CD8-positive, alpha-beta memory T cell (primary cell): Measurements from ENCODE around the gene PSD. TPM values are rescaled to one million over a fixed set of nuclear protein-coding genes. Genes with fewer than 3 reads are reported as not detected.
"Not testable (repeated sequence)": the region's sequence is repeated elsewhere in the genome, so short reads cannot be mapped to it uniquely, and the experiment has no call there.

Experiments
- CTCF ChIA-PET: fragments of 350-600 bp; sonication (Branson Sonifier 250); formaldehyde crosslinking; loops from one replicate; lab custom pipeline; 2021; ENCODE audit warnings: antibody characterized with exemption; lab: Charles Lee
- POLR2A ChIA-PET: fragments of 350-600 bp; sonication (Branson Sonifier 250); formaldehyde crosslinking; loops from one replicate; lab custom pipeline; 2021; ENCODE audit warnings: antibody characterized with exemption; lab: Charles Lee
- DNase-seq, 5 donors: peaks; one replicate each; pipeline versions ENCODE4 v3.0.0 to v3.0.0-alpha.2; 2020 to 2022; ENCODE audit warnings: mixed read lengths in 1 of 5
- H3K27ac ChIP-seq: one replicate; pipeline ENCODE4 v1.7.0; 2013; ENCODE audit warnings: low read depth, mild to moderate bottlenecking, low read length, moderate library complexity
- H3K27me3 ChIP-seq: 2 replicates; pipeline ENCODE4 v1.7.0; 2013; ENCODE audit warnings: low read length, mild to moderate bottlenecking; ENCODE audit not compliant: insufficient read depth, poor library complexity, severe bottlenecking
- H3K36me3 ChIP-seq: 2 replicates; pipeline ENCODE4 v1.7.0; 2013; ENCODE audit warnings: mild to moderate bottlenecking, low read length, moderate library complexity; ENCODE audit not compliant: insufficient read depth
- H3K4me1 ChIP-seq: 2 replicates; pipeline ENCODE4 v1.7.0; 2013; ENCODE audit warnings: mild to moderate bottlenecking, low read length, moderate library complexity; ENCODE audit not compliant: insufficient read depth
- H3K4me3 ChIP-seq: 2 replicates; pipeline ENCODE4 v1.7.0; 2013; ENCODE audit warnings: mild to moderate bottlenecking, low read length
- H3K9me3 ChIP-seq: 2 replicates; pipeline ENCODE4 v1.7.0; 2013; ENCODE audit warnings: mild to moderate bottlenecking, low read length
- H3K27ac Mint-ChIP-seq, 8 donors: one replicate each; pipeline ENCODE4 v1.8.0; 2020 to 2021; ENCODE audit warnings: mixed read lengths in 8 of 8, mild to moderate bottlenecking in 6 of 8, inconsistent platforms in 3 of 8, moderate library complexity in 3 of 8
- H3K27me3 Mint-ChIP-seq, 2 donors: one replicate each; pipeline ENCODE4 v1.8.0; 2020 to 2021; ENCODE audit warnings: mixed read lengths in 2 of 2, mild to moderate bottlenecking in 1 of 2, moderate library complexity in 1 of 2
- H3K36me3 Mint-ChIP-seq, 3 donors: one replicate each; pipeline ENCODE4 v1.8.0; 2020 to 2021; ENCODE audit warnings: mixed read lengths in 3 of 3, inconsistent platforms in 1 of 3, mild to moderate bottlenecking in 1 of 3
- H3K4me1 Mint-ChIP-seq, 3 donors: one replicate each; pipeline ENCODE4 v1.8.0; 2020 to 2021; ENCODE audit warnings: mixed read lengths in 3 of 3, inconsistent platforms in 1 of 3, mild to moderate bottlenecking in 1 of 3
- H3K4me3 Mint-ChIP-seq, 7 donors: one replicate each; pipeline ENCODE4 v1.8.0; 2020 to 2021; ENCODE audit warnings: mixed read lengths in 7 of 7, mild to moderate bottlenecking in 6 of 7, moderate library complexity in 4 of 7, inconsistent platforms in 2 of 7
- H3K9me3 Mint-ChIP-seq, 5 donors: one replicate each; pipeline ENCODE4 v1.8.0; 2020 to 2022; ENCODE audit warnings: mixed read lengths in 5 of 5, mild to moderate bottlenecking in 3 of 5, moderate library complexity in 2 of 5, inconsistent platforms in 1 of 5
- polyA plus RNA-seq: library from polyadenylated mRNA; unstranded; fragments of 300-500 nt; fragmentation: Illumina TruSeq; gene quantifications from one replicate; pipeline ENCODE4 v1.2.3, GENCODE V29; 2021
- total RNA-seq, 2 experiments: library from RNA; stranded (reverse); gene quantifications; one replicate each; pipeline ENCODE4 v1.2.3, GENCODE V29; 2021

Gene PSD
- total and polyA plus RNA-seq, 3 experiments from 2014 or later = 1.9 to 3.2 (median 2.5) TPM

- peak overlapping the region; percentile 84 to 94 (median 89) for H3K4me3 Mint-ChIP-seq
- peaks cover 0 to 4% of the 10 kb centered on the region in 2 donors for H3K27me3 Mint-ChIP-seq
- Histone ChIP-seq H3K27me3 (no peaks in the 10 kb centered on the region), H3K9me3 (no peaks in the 10 kb centered on the region), H3K4me1 (peaks cover 15% of the 10 kb centered on the region), H3K4me3 (peak overlapping the region; percentile 82), H3K27ac (no peak overlapping the region), H3K36me3 (peaks cover 5% of the 10 kb centered on the region)
- H3K4me1 Mint-ChIP-seq = peaks cover 21 to 29% (median 22%) of the 10 kb centered on the region in 3 donors
- no peaks in the 10 kb centered on the region for H3K9me3 Mint-ChIP-seq
- H3K36me3 Mint-ChIP-seq = peaks cover 0 to 5% (median 2%) of the 10 kb centered on the region in 3 donors
- CTCF ChIA-PET = interaction anchor here (0.7 to 2.8 kb wide), 9 partner anchors 10 to 123 kb away, joined by 3 to 23 read pairs (median 4); partner anchors contain the start of genes ACTR1A, C10orf95 and NFKB2
- H3K27ac Mint-ChIP-seq = peak overlapping the region; percentile 53 to 93 (median 84)
- DNase-seq = no peak
- POLR2A ChIA-PET = interaction anchor here (0.6 to 4.3 kb wide), 6 partner anchors 10 to 125 kb away, joined by 3 to 54 read pairs (median 5); partner anchors contain the start of genes ACTR1A, C10orf95, NFKB2 and SUFU
Measured at GRCh38 chr10:102460836-102461186, 42.2 kb upstream of the PSD start.

DNA sequence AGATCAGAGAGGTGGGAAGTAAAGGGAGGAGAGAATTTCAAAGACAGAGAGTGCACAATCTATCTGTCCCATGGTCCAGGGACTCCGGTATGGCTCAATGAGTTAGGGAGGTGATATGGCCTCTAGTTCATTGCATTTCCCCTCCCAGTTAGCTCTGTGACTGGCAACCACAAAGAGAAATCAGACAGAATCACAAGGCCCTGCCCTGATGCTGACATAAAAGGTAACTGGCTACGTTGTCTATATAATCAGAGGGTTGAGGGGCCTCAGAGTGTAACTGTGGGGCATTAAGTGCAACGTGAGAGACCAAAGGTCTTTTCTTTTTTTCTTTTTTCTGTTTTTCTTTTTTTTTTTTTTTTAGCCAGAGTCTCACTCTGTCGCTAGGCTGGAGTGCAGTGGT is 40.1 kb upstream of the PSD start:
- POLR2A ChIA-PET = interaction anchor here (0.9 kb wide), 1 partner anchor 340 kb away, joined by 4 read pairs; no protein-coding TSS in a partner anchor

DNA sequence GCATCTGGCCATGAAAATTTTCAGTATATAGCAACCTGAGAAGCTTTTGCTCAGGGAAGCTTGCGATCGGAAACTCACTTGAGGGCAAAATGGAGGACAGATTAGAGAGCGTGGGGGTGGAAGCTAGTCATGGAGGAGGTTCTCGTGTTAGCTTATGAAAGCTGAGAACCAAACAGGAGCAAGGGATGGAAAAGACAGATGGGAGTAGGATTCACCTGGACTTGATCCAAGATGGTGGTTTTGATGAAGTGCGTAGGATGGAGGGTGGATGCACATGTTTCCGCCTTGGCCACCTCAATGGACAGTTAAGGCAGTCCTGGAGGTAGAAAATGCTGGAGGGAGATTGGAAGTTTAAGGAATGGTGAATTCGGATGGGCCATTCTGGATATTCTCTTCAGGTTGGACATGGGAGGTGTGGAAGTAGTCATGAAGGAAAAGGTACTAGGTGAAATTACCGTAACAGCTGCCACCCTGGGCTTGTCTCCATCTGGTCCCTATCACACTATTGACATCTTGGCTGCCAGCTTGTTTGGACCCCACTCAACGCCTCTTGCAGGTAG is 39.1 kb upstream of the PSD start:
- Mint-ChIP-seq H3K9me3 (no peaks in the 10 kb centered on the region), H3K36me3 (peaks cover 0 to 19% (median 0%) of the 10 kb centered on the region in 3 donors), H3K27ac (peak overlapping the region in 6 of 8 donors; percentile 15 to 86 (median 32)), H3K4me1 (peaks cover 22 to 29% (median 28%) of the 10 kb centered on the region in 3 donors), H3K27me3 (peaks cover 0 to 4% of the 10 kb centered on the region in 2 donors), H3K4me3 (peak overlapping the region in 1 of 7 donors; percentile 47)
- Histone ChIP-seq H3K27ac (no peak overlapping the region), H3K36me3 (peaks cover 7% of the 10 kb centered on the region), H3K4me3 (no peak overlapping the region), H3K27me3 (no peaks in the 10 kb centered on the region), H3K4me1 (peaks cover 15% of the 10 kb centered on the region), H3K9me3 (no peaks in the 10 kb centered on the region)
- no peak for DNase-seq
- POLR2A ChIA-PET = no interaction called here
- CTCF ChIA-PET = interaction anchor here (0.9 to 1.3 kb wide), 3 partner anchors 21 to 126 kb away, joined by 3 read pairs; no protein-coding TSS in a partner anchor

More for the DNA sequence above, 40.1 kb upstream of the PSD start:
- peaks cover 0 to 13% (median 1%) of the 10 kb centered on the region in 3 donors for H3K36me3 Mint-ChIP-seq
- Histone ChIP-seq H3K9me3 (no peaks in the 10 kb centered on the region), H3K4me3 (no peak overlapping the region), H3K36me3 (peaks cover 5% of the 10 kb centered on the region), H3K27ac (no peak overlapping the region), H3K4me1 (peaks cover 15% of the 10 kb centered on the region), H3K27me3 (no peaks in the 10 kb centered on the region)
- H3K27ac Mint-ChIP-seq = peak overlapping the region in 3 of 8 donors; percentile 22 to 82 (median 80)
- H3K4me3 Mint-ChIP-seq = peak overlapping the region in 1 of 7 donors; percentile 19
- H3K9me3 Mint-ChIP-seq = no peaks in the 10 kb centered on the region
- H3K4me1 Mint-ChIP-seq = peaks cover 20 to 28% (median 22%) of the 10 kb centered on the region in 3 donors
- H3K27me3 Mint-ChIP-seq = peaks cover 0 to 4% of the 10 kb centered on the region in 2 donors
- CTCF ChIA-PET = interaction anchor here (0.9 to 1.3 kb wide), 2 partner anchors 20 to 125 kb away, joined by 3 read pairs; no protein-coding TSS in a partner anchor
- no peak for DNase-seq

GRCh38 chr10:102455893-102456471 is 37.4 kb upstream of the PSD start:
- Mint-ChIP-seq H3K4me3 (no peak overlapping the region), H3K4me1 (peaks cover 15 to 24% (median 23%) of the 10 kb centered on the region in 3 donors), H3K9me3 (no peaks in the 10 kb centered on the region), H3K27ac (peak overlapping the region in 2 of 8 donors; percentile 51 to 72), H3K36me3 (peaks cover 0 to 27% (median 0%) of the 10 kb centered on the region in 3 donors), H3K27me3 (peaks cover 0 to 2% of the 10 kb centered on the region in 2 donors)
- H3K4me3 ChIP-seq = no peak overlapping the region
- H3K36me3 ChIP-seq = peaks cover 9% of the 10 kb centered on the region
- H3K4me1 ChIP-seq = peaks cover 15% of the 10 kb centered on the region
- CTCF ChIA-PET = no interaction called here
- POLR2A ChIA-PET = no interaction called here
- no peaks in the 10 kb centered on the region for H3K9me3 ChIP-seq
- no peaks in the 10 kb centered on the region for H3K27me3 ChIP-seq
- DNase-seq = no peak
- H3K27ac ChIP-seq = peak overlapping the region; percentile 38

DNA sequence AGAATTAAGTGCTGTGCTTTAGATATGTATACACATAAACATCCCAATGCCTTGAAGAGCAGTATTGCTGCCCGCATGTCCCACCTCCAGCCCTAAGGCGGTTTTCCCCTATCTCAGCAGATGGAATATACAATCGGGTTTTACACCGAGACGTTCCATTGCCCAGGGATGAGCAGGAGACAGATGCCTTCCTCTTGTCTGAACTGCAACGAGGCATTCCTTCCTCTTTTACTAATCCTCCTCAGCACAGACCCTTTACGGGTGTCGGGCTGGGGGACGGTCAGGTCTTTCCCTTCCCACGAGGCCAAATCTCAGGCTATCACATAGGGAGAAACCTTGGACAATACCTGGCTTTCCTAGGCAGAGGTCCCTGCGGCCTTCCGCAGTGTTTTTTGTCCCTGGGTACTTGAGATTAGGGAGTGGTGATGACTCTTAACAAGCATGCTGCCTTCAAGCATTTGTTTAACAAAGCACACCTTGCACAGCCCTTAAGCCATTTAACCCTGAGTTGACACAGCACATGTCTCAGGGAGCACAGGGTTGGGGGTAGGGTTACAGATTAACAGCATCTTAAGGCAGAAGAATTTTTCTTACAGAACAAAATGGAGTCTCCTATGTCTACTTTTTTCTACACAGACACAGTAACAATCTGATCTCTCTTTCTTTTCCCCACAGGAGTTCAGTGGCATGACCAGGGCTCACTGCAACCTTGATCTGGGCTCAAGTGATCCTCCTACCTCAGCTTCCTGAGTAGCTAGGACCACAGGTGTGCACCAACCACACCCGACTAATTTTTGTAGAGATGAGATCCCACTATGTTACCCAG is 36.3 kb upstream of the PSD start:
- H3K27me3 ChIP-seq, CTCF ChIA-PET: not testable (repeated sequence)

DNA sequence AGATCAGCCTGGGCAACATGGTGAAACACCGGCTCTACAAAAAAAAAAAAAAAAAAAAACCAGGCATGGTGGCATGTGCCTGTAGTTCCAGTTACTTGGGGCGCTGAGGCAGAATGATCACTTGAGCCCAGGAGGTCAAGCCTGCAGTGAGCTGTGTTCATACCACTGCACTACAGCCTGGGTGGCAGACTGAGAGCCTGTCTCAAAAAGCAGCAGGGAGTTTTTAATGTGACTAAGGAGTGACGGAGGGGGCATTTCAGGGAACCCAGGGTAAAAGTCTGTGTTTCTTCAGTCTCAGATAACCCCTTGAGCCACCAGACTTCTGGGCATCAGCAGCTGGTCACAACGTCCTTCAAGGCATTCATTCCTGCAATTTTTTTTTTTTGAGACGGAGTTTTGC is 34.9 kb upstream of the PSD start:
- CTCF ChIA-PET = interaction anchor here (1.5 to 2.7 kb wide), 3 partner anchors 26 to 55 kb away, joined by 4 to 15 read pairs (median 4); partner anchors contain the start of gene FBXL15
- Histone ChIP-seq H3K36me3 (peaks cover 9% of the 10 kb centered on the region), H3K4me1 (peaks cover 16% of the 10 kb centered on the region), H3K27ac (peak overlapping the region; percentile 1), H3K9me3 (no peaks in the 10 kb centered on the region), H3K27me3 (no peaks in the 10 kb centered on the region), H3K4me3 (no peak overlapping the region)
- Mint-ChIP-seq H3K27me3 (no peaks in the 10 kb centered on the region), H3K36me3 (peaks cover 0 to 32% (median 0%) of the 10 kb centered on the region in 3 donors), H3K4me1 (peaks cover 21 to 28% (median 24%) of the 10 kb centered on the region in 3 donors), H3K9me3 (no peaks in the 10 kb centered on the region), H3K27ac (peak overlapping the region in 4 of 8 donors; percentile 36 to 92 (median 64)), H3K4me3 (peak overlapping the region in 1 of 7 donors; percentile 23)
- no peak for DNase-seq
- POLR2A ChIA-PET = interaction anchor here (0.6 to 0.7 kb wide), 3 partner anchors 11 to 315 kb away, joined by 3 to 6 read pairs (median 6); no protein-coding TSS in a partner anchor

More for the DNA sequence above, 36.3 kb upstream of the PSD start:
- H3K4me3 Mint-ChIP-seq = peak overlapping the region in 1 of 7 donors; percentile 60
- H3K27ac Mint-ChIP-seq = peak overlapping the region in 5 of 8 donors; percentile 22 to 71 (median 39)
- H3K4me3 ChIP-seq, H3K36me3 ChIP-seq, H3K27me3 Mint-ChIP-seq, H3K27ac ChIP-seq, POLR2A ChIA-PET, H3K9me3 Mint-ChIP-seq, DNase-seq, H3K4me1 ChIP-seq, H3K9me3 ChIP-seq: not testable (repeated sequence)
- H3K4me1 Mint-ChIP-seq = peaks cover 14 to 19% (median 16%) of the 10 kb centered on the region in 3 donors
- H3K36me3 Mint-ChIP-seq = peaks cover 0 to 30% (median 0%) of the 10 kb centered on the region in 3 donors

GRCh38 chr10:102452672-102453340 is 34.2 kb upstream of the PSD start:
- DNase-seq = peak in 1 of 5 donors; percentile 63
- Mint-ChIP-seq H3K36me3 (peaks cover 0 to 32% (median 0%) of the 10 kb centered on the region in 3 donors), H3K4me1 (peaks cover 21 to 28% (median 24%) of the 10 kb centered on the region in 3 donors), H3K27ac (peak overlapping the region; percentile 8 to 92 (median 75)), H3K4me3 (peak overlapping the region; percentile 45 to 93 (median 81)), H3K9me3 (no peaks in the 10 kb centered on the region), H3K27me3 (no peaks in the 10 kb centered on the region)
- peaks cover 16% of the 10 kb centered on the region for H3K4me1 ChIP-seq
- peak overlapping the region; percentile 1 for H3K27ac ChIP-seq
- no peaks in the 10 kb centered on the region for H3K9me3 ChIP-seq
- ChIA-PET POLR2A (interaction anchor here (0.6 to 4.6 kb wide), 4 partner anchors 9 to 316 kb away, joined by 3 to 54 read pairs (median 24); partner anchors contain the start of gene CUEDC2), CTCF (interaction anchor here (1.5 to 3.6 kb wide), 4 partner anchors 8 to 54 kb away, joined by 4 to 23 read pairs (median 10); partner anchors contain the start of gene FBXL15)
- no peak overlapping the region for H3K4me3 ChIP-seq
- H3K27me3 ChIP-seq = no peaks in the 10 kb centered on the region
- peaks cover 9% of the 10 kb centered on the region for H3K36me3 ChIP-seq
